BLaER1 treated with 17β-estradiol and CSF1 and Interleukin-3, amounts not matched to agents 10 nM and 100 nM (cell line): Measurements from ENCODE around the gene GPC6.
A peak's percentile ranks its signal among the peaks of the same experiment; 100 is the strongest.

Source experiments
- H3K27ac ChIP-seq, 11 experiments: shearing (Covaris generic); formaldehyde crosslinking; 2 replicates each; pipeline ENCODE4 v1.8.1; 2022
- H3K27me3 ChIP-seq, 11 experiments: shearing (Covaris generic); formaldehyde crosslinking; 2 replicates each; pipeline ENCODE4 v1.8.1; 2022
- H3K36me3 ChIP-seq, 11 experiments: shearing (Covaris generic); formaldehyde crosslinking; 2 replicates each; pipeline ENCODE4 v1.8.1; 2022
- H3K4me1 ChIP-seq, 10 experiments: shearing (Covaris generic); formaldehyde crosslinking; 2 replicates each; pipeline ENCODE4 v1.8.1; 2022
- H3K4me2 ChIP-seq, 11 experiments: shearing (Covaris generic); formaldehyde crosslinking; 2 replicates each; pipeline ENCODE4 v1.8.1; 2022
- H3K4me3 ChIP-seq, 10 experiments: shearing (Covaris generic); formaldehyde crosslinking; 2 replicates each; pipeline ENCODE4 v1.8.1; 2022
- H3K9ac ChIP-seq, 11 experiments: shearing (Covaris generic); formaldehyde crosslinking; 2 replicates each; pipeline ENCODE4 v1.8.1; 2022
- H3K9me3 ChIP-seq, 11 experiments: shearing (Covaris generic); formaldehyde crosslinking; replicated peaks in 1 of 11; 2 replicates each; pipeline ENCODE4 v1.8.1; 2022
- H4K20me1 ChIP-seq, 11 experiments: shearing (Covaris generic); formaldehyde crosslinking; 2 replicates each; pipeline ENCODE4 v1.8.1; 2022
- Cebpa-rat ChIP-seq, 11 experiments: shearing (Covaris generic); IDR thresholded peaks; 2 replicates each; pipeline ENCODE4 v1.8.1; 2022

The GPC6 gene

DNA sequence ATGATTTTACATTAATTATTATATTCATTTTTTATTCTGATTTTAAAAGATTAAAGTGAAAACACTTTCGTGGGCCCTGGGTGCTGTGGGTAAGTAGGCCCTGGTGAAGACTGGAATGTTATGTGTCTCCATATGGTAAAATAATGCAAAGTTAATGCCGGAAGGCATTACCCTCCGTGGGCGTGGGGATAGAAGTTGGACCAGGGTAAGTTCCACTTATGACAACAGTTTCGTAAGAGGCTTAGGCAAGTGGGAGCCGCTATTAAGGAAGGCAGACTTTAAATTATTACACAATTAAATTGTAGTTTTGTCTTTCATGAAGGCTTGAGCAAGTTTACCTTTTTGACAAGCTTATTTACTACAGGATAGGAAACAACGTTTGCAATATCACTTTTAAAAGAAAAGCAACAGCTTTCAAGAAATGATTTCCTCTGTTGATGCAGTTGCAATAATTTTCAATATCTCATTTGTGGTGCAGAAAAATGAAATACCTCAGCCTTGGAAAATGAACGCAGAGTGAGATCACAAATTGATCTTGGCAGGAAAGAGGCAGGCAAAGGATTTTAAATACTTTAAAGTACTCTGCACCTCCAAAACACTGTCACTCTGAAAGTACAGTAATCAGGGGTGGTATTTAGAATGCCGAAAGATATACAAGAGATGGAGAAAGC lies 942.3 kb downstream of the GPC6 start:
- Histone ChIP-seq H3K4me3 (no peak overlapping the region), H3K4me2 (no peak overlapping the region), H3K9me3 (no peaks in the 10 kb centered on the region), H3K4me1 (no peaks in the 10 kb centered on the region), H3K9ac (no peak overlapping the region), H4K20me1 (no peaks in the 10 kb centered on the region), H3K36me3 (no peaks in the 10 kb centered on the region), H3K27ac (no peak overlapping the region), H3K27me3 (no peaks in the 10 kb centered on the region)
- 0 out of 22 replicates have a peak, but pooled peaks of 1 of the 11 experiments have one; percentile 41 for TF ChIP-seq Cebpa-rat (IDR thresholded peaks at IDR 0.05)

DNA sequence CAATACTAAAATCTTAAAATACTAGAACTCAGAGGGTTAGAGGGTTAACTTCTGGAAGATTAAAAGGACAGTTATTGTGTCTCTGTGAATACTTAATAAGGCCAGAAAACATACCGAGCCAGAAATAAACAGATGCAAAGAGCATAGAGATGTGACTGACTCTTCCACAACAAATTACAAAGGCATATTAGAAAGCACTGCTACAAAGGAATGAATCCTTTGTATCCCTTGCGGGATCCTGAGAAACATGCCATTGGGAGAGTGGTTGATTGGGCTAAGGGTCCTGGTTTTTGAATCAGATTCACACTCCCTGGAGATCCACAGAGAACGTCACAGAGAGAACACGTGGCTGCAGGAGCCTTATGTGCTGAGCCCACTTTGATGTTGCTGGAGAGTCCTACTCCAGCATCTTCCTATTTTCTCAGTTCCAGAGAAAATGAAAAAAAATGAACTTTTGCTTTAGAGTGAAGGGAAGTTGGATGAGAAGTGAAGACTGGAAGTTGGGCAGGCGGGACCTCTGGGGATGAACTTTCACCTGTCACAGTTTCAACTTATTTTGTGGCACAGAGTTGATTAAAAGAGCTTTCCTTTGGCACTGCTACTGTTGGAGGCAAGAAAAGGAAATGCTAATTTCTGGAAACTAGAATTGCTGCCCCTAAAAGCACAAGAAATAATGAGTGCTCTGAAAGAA lies 943.0 kb downstream of the GPC6 start:
- Histone ChIP-seq H3K4me3 (no peak overlapping the region), H3K27ac (no peak overlapping the region), H3K4me1 (no peaks in the 10 kb centered on the region)

DNA sequence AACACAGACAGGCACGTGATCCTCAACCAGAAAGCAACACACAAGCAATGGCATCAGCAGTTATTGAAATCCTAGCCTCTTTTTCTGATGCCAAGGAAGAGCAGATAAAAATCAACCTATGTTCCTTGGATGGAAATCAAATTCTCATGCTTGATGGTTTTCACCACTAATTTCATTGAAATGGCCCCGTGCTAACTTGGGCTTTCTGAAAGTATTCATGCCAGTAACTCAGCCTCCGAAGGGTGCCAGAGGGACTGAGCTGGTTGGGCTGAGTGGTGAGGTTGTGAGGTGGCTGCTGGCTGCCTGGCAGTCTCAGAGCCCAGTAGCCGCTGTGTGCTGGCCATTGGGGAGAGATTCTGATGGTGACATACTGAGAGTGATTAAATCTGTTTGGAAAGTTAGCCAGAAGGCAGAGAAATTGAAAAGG lies 943.6 kb downstream of the GPC6 start:
- Histone ChIP-seq H3K27ac (no peak overlapping the region), H3K36me3 (no peaks in the 10 kb centered on the region), H3K4me1 (no peaks in the 10 kb centered on the region), H3K27me3 (no peaks in the 10 kb centered on the region), H3K9ac (no peak overlapping the region), H3K9me3 (no peaks in the 10 kb centered on the region), H3K4me3 (no peak overlapping the region), H4K20me1 (no peaks in the 10 kb centered on the region), H3K4me2 (no peak overlapping the region)
- TF ChIP-seq Cebpa-rat (IDR thresholded peaks at IDR 0.05) = no peak

More for the DNA sequence above, 943.0 kb downstream of the GPC6 start:
- H4K20me1 ChIP-seq = no peaks in the 10 kb centered on the region
- TF ChIP-seq Cebpa-rat (IDR thresholded peaks at IDR 0.05) = no peak
- H3K9me3 ChIP-seq = no peaks in the 10 kb centered on the region
- H3K27me3 ChIP-seq = no peaks in the 10 kb centered on the region
- no peaks in the 10 kb centered on the region for H3K36me3 ChIP-seq
- H3K4me2 ChIP-seq = no peak overlapping the region
- no peak overlapping the region for H3K9ac ChIP-seq

DNA sequence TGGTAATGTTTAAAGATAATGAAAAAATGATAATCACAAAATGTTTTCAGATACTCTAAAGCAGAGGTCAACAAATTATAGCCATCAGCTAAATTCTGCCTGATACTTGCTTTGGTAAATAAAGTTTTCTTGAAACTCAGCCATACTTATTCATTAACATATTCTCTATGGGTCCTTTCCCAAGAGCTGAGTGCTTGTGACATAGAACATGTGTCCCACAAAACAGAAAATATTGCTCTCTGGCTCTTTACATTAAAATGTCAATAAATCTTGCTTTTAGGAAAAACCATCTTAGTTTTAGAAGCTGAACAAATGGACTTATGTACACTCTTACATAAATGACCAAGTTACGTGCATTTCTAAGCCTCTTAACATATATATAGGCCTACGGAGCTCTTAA lies 945.8 kb downstream of the GPC6 start:
- H3K36me3 ChIP-seq = no peaks in the 10 kb centered on the region
- no peaks in the 10 kb centered on the region for H4K20me1 ChIP-seq
- no peak overlapping the region for H3K27ac ChIP-seq
- H3K4me2 ChIP-seq = no peak overlapping the region
- peaks cover 0 to 12% (median 0%) of the 10 kb centered on the region in 10 experiments; a peak in 8 of 20 replicates for H3K4me1 ChIP-seq
- no peak overlapping the region for H3K4me3 ChIP-seq
- no peak for TF ChIP-seq Cebpa-rat (IDR thresholded peaks at IDR 0.05)
- H3K9ac ChIP-seq = no peak overlapping the region
- H3K9me3 ChIP-seq = no peaks in the 10 kb centered on the region
- no peaks in the 10 kb centered on the region for H3K27me3 ChIP-seq

DNA sequence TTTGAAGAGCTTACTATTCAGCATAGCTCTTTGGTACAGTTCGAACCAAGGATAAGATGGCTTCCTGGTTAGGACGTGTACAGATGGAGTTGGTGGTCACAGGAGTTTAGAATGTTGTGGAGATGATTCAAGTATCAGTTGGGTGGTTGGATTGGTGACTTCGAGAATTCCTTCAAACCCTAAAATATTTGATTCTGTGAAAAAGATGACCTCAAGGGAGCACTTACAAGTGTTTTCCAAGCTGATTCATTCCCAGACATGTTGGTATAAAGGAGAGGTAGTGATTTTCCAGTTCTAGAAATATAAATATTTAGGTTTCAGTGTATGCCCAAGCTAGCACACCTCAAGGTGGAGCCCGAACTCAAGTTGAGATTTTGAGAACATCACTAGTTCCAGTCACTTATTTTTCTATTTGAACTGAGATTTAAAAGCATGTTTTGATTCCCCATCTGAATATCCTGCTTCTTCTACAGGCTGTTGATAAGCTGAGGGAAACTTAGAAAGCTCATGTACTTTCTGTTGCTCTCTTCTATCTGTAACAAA lies 946.8 kb downstream of the GPC6 start:
- no peaks in the 10 kb centered on the region for H3K9me3 ChIP-seq
- no peak for TF ChIP-seq Cebpa-rat (IDR thresholded peaks at IDR 0.05)
- no peak overlapping the region for H3K9ac ChIP-seq
- H3K4me1 ChIP-seq = peaks cover 0 to 12% (median 0%) of the 10 kb centered on the region in 10 experiments; a peak in 8 of 20 replicates
- H3K4me2 ChIP-seq = no peak overlapping the region
- no peaks in the 10 kb centered on the region for H3K36me3 ChIP-seq
- no peak overlapping the region for H3K4me3 ChIP-seq
- H4K20me1 ChIP-seq = no peaks in the 10 kb centered on the region
- no peaks in the 10 kb centered on the region for H3K27me3 ChIP-seq
- no peak overlapping the region for H3K27ac ChIP-seq

DNA sequence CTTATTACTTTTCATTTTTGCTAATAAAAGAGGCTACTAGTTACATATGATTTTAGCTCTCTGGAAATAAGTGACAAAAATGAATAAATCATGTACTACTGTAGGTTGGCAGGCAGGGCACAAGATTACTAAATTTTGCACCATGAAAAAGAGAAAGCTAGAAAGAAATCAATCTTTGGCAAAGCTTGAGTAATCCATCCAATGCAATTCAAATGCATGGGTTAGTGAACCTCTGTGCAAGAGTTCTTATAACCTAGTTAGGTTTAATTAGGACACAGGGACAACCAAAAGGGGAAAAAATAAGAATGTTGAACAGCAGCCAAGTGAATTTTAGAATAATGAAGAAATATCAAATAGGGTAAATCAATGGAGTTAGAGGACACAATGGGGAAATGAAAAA lies 947.4 kb downstream of the GPC6 start:
- Histone ChIP-seq H3K27ac (no peak overlapping the region), H3K9ac (no peak overlapping the region), H3K27me3 (no peaks in the 10 kb centered on the region), H3K4me3 (no peak overlapping the region), H3K4me2 (no peak overlapping the region), H3K4me1 (peaks cover 0 to 12% (median 0%) of the 10 kb centered on the region in 10 experiments; a peak in 8 of 20 replicates), H3K36me3 (no peaks in the 10 kb centered on the region), H3K9me3 (no peaks in the 10 kb centered on the region), H4K20me1 (no peaks in the 10 kb centered on the region)
- no peak for TF ChIP-seq Cebpa-rat (IDR thresholded peaks at IDR 0.05)

DNA sequence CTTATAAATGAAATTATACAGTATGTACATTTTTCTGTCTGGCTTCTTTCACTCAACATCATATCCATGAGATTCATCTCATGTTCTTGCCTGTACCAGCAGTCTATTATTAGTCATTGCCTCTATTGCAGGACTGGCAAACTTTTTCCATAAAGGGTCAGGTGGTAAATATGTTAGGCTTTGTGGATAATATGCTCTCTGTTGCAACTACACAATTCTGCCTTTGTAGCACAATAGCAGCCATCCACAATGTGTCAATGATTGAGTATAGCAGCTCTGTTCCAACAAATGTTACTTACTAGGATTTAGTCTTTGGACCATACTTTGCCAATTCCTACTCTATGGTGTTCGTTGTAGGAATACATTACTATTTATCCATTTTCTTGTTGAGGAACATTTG lies 948.5 kb downstream of the GPC6 start:
- Histone ChIP-seq H4K20me1 (no peaks in the 10 kb centered on the region), H3K9ac (no peak overlapping the region), H3K27ac (no peak overlapping the region), H3K36me3 (no peaks in the 10 kb centered on the region), H3K27me3 (no peaks in the 10 kb centered on the region), H3K4me1 (peaks cover 0 to 12% (median 0%) of the 10 kb centered on the region in 10 experiments; a peak in 8 of 20 replicates), H3K4me3 (no peak overlapping the region), H3K9me3 (no peaks in the 10 kb centered on the region), H3K4me2 (no peak overlapping the region)
- no peak for TF ChIP-seq Cebpa-rat (IDR thresholded peaks at IDR 0.05)

DNA sequence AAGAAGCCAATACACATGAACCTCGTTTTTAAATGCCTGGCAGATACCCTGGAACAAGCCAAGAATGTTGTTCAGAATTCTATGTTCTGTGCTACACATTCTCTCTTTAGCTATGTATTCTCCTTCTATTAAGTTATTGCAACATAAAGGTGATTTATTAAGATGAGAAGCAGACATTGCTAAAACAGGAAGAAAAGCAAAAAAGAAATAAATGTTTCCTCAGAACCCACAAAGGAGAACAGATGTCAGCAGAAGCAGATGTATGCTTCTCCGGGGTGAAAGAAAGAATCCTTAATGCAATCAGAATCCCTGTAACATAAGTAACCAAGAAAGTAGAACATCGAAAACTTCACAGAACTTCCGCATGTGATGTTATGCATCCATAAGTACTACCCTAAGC lies 950.0 kb downstream of the GPC6 start:
- Histone ChIP-seq H3K9me3 (no peaks in the 10 kb centered on the region), H3K36me3 (no peaks in the 10 kb centered on the region), H3K4me2 (peak overlapping the region in 5 of 11 experiments; percentile 13 to 49 (median 31); a peak in 7 of 22 replicates), H3K27ac (no peak overlapping the region), H3K27me3 (no peaks in the 10 kb centered on the region), H3K9ac (no peak overlapping the region), H4K20me1 (no peaks in the 10 kb centered on the region), H3K4me3 (no peak overlapping the region), H3K4me1 (peaks cover 0 to 15% (median 0%) of the 10 kb centered on the region in 10 experiments; a peak in 8 of 20 replicates)
- 0 out of 22 replicates have a peak, but pooled peaks of 1 of the 11 experiments have one; percentile 19 for TF ChIP-seq Cebpa-rat (IDR thresholded peaks at IDR 0.05)

DNA sequence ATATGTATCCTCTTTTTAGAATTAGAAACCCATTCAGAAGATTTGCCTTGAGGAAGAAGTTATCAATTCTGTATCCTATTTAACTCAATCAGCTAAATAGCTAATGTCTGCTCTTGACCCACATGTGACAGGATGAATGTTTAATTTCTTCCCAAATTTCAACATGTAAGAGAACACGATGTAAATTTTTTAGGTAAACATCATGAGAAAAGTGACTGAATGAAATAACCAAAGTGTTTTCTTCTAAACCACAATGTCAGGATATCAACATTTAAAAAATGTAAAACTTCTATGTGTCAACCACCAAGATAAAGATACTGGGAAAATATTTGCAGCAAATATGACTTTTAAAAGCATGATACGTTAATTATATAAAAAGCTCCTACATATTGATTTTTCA lies 950.4 kb downstream of the GPC6 start:
- Histone ChIP-seq H3K27me3 (no peaks in the 10 kb centered on the region), H4K20me1 (no peaks in the 10 kb centered on the region), H3K9ac (no peak overlapping the region), H3K4me1 (peaks cover 0 to 19% (median 2%) of the 10 kb centered on the region in 10 experiments; a peak in 9 of 20 replicates), H3K27ac (no peak overlapping the region), H3K36me3 (no peaks in the 10 kb centered on the region), H3K9me3 (no peaks in the 10 kb centered on the region), H3K4me3 (no peak overlapping the region), H3K4me2 (peak overlapping the region in 4 of 11 experiments; percentile 13 to 49 (median 27); a peak in 6 of 22 replicates)
- no peak for TF ChIP-seq Cebpa-rat (IDR thresholded peaks at IDR 0.05)
